VCaP (cell line): Measurements from ENCODE around the gene KCNK16.

ENCODE experiments used
- H3K27ac ChIP-seq: fragments of 450-650 bp; 2 replicates; pipeline ENCODE4 v1.5.1; 2017
- TF ChIP-seq, protein P1 (sequence below): fragments of 450-650 bp; conservative IDR thresholded peaks from 2 replicates; pipeline ENCODE4 v1.5.1; 2017; ENCODE audit warnings: mild to moderate bottlenecking, moderate library complexity

KCNK16 gene

DNA sequence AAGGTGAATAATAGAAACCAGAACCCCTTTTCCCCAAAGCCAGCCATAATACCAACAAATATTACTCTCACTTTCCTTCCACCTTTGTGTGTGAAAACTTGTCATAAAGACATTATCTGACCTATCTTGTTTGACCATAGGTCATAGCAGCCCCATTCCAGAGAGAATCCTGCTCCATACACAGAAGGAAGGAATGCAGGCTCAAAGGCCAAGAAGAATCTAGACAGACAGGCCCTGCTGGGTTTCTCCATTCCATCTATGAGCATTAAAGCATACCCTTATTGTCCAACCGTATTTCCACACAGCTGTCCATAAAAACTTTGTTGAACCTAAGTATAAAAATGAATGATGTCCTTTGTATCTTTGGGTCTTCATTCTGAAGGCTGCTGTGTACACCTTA, 52.5 kb downstream of the KCNK16 start:
- no peak overlapping the region for H3K27ac ChIP-seq
- TF ChIP-seq, protein P1, sequence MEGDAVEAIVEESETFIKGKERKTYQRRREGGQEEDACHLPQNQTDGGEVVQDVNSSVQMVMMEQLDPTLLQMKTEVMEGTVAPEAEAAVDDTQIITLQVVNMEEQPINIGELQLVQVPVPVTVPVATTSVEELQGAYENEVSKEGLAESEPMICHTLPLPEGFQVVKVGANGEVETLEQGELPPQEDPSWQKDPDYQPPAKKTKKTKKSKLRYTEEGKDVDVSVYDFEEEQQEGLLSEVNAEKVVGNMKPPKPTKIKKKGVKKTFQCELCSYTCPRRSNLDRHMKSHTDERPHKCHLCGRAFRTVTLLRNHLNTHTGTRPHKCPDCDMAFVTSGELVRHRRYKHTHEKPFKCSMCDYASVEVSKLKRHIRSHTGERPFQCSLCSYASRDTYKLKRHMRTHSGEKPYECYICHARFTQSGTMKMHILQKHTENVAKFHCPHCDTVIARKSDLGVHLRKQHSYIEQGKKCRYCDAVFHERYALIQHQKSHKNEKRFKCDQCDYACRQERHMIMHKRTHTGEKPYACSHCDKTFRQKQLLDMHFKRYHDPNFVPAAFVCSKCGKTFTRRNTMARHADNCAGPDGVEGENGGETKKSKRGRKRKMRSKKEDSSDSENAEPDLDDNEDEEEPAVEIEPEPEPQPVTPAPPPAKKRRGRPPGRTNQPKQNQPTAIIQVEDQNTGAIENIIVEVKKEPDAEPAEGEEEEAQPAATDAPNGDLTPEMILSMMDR: no peak

DNA sequence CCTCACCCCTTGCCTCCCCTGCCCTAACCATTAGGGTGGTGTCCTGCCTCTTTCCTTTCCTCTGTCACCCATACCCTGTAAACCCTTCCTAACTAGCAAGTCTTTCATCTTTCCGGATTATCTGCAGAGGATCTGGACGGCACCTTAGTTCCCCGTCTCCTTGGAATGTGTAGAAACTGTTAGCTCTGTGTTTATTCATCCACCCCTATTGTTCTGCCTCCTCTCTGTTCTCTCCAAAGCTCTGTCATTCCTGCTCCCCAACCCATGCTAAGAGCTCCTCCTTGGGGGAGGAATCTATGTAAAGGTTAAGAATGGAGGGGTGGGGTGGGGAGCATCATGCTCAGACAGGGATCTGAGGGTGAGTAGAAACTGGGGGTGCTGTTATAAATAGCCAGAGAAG, 53.8 kb downstream of the KCNK16 start:
- TF ChIP-seq, protein P1: no peak
- H3K27ac ChIP-seq: no peak overlapping the region

DNA sequence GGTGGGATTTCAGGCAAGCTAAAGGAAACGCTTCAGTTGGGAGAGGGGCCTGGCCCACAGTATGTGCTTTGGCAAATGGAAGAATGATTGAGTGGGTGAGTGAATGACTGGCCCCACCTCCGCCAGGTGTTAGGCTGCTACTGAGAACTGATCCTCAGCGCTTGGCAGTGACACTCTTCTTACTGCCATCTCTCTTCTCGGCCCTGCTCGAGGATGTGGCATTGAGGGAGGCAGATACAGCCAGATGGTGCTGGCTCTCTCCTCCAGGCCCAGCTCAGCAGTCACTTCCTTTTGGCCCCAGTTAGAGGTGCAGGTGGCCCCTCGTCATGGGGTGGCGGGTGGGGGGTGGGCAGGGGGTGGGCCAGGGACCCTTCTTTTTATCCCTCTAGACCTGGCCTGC, 54.3 kb downstream of the KCNK16 start:
- H3K27ac ChIP-seq: no peak overlapping the region
- TF ChIP-seq, protein P1: no peak

DNA sequence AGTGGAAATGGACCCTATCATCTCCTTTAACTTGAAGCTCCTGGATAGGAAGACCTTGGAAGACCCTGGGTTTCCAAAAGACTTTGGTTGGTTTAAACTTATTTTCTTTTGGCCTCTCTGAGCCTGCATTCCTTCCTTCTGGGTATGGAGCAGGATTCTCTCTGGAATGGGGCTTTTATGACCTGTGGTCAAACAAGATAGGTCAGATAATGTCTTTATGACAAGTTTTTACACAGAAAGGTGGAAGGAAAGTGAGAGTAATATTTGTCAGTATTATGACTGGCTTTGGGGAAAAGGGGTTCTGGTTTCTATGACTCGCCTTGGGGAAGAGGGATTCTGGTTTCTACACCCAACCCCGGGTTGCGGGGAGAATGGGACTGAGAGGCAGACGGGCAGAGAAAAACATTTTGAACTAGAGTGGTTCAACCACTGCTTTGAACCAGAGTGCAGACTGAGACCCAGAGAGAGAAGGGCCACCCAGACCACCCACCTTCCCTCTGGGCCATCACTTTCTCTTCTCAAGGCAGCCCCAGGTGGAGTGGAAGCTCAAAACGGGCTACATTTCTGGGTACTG, 55.6 kb downstream of the KCNK16 start:
- H3K27ac ChIP-seq: peak overlapping the region; percentile 63
- TF ChIP-seq, protein P1: no peak

DNA sequence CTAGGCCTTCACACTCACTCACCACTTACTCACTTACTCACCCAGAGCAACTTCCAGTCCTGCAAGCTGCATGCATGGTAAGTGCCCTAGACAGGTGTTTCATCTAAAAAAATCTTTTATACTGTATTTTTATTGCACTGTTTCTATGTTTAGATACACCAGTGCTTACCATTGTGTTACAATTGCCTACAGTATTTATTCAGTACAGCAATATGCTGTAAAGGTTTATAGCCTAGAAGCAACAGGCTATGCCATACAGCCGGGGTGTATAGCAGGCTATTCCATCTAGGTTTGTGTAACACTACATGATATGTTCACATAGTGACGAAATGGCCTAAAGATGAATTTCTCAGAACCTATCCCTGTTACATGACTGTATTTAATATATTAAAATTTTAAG, 56.1 kb downstream of the KCNK16 start:
- TF ChIP-seq, protein P1: no peak
- H3K27ac ChIP-seq: peak overlapping the region; percentile 63
